ENCODE data around the gene LGI4.

DNA sequence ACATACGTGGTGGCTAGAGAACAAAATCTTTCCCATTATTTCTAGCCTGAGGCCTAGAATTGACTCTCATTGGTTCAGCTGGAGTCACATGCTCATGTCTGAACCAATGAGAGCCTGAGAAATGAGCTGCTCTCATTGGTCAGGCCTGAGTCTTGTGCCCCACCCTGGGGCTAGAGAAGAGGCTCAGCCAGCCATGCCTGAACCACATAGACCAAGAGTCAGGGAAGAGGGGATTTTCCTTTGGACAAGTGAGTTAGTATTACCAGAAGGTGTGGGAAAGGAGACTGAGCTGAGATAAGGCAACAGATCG is 26.5 kb upstream of the LGI4 start:
- TF ChIP-seq, protein P1, sequence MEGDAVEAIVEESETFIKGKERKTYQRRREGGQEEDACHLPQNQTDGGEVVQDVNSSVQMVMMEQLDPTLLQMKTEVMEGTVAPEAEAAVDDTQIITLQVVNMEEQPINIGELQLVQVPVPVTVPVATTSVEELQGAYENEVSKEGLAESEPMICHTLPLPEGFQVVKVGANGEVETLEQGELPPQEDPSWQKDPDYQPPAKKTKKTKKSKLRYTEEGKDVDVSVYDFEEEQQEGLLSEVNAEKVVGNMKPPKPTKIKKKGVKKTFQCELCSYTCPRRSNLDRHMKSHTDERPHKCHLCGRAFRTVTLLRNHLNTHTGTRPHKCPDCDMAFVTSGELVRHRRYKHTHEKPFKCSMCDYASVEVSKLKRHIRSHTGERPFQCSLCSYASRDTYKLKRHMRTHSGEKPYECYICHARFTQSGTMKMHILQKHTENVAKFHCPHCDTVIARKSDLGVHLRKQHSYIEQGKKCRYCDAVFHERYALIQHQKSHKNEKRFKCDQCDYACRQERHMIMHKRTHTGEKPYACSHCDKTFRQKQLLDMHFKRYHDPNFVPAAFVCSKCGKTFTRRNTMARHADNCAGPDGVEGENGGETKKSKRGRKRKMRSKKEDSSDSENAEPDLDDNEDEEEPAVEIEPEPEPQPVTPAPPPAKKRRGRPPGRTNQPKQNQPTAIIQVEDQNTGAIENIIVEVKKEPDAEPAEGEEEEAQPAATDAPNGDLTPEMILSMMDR (IDR thresholded peaks at IDR 0.05; ENCODE audit: low read length): no peak
- TF ChIP-seq EZH2 (optimal IDR thresholded peaks at IDR 0.05; ENCODE audit: low read depth, low read length): no peak
